Endodermal cell (in vitro differentiated cells): Measurements from ENCODE around the gene SVIL. TPM values are rescaled to one million over a fixed set of nuclear protein-coding genes. Genes with fewer than 3 reads are reported as not detected.

Experiments
- DNase-seq: peaks from one replicate; pipeline ENCODE4 v3.0.0-alpha.2; 2017
- H3K27ac ChIP-seq: 2 replicates; pipeline ENCODE4 v1.5.1; 2013; ENCODE audit warnings: mild to moderate bottlenecking, low read depth, low read length, moderate library complexity
- H3K27me3 ChIP-seq: 2 replicates; pipeline ENCODE4 v1.6.1; 2013; ENCODE audit warnings: mild to moderate bottlenecking, low read length, moderate library complexity; ENCODE audit not compliant: insufficient read depth, control insufficient read depth, poor library complexity, severe bottlenecking
- H3K36me3 ChIP-seq: 2 replicates; pipeline ENCODE4 v1.7.0; 2013; ENCODE audit warnings: mild to moderate bottlenecking, low read length, moderate library complexity; ENCODE audit not compliant: control insufficient read depth, insufficient read depth
- H3K4me1 ChIP-seq: one replicate; pipeline ENCODE4 v1.7.0; 2013; ENCODE audit warnings: low read length; ENCODE audit not compliant: control insufficient read depth, insufficient read depth
- H3K4me3 ChIP-seq: 2 replicates; pipeline ENCODE4 v1.5.1; 2013; ENCODE audit warnings: mild to moderate bottlenecking, low read length, moderate library complexity
- H3K9ac ChIP-seq: 2 replicates; pipeline ENCODE4 v1.6.1; 2013; ENCODE audit warnings: mild to moderate bottlenecking, low read length, moderate library complexity; ENCODE audit not compliant: poor library complexity, severe bottlenecking; ENCODE audit errors: extremely low read depth
- H3K9me3 ChIP-seq: 2 replicates; pipeline ENCODE4 v1.6.1; 2013; ENCODE audit warnings: mild to moderate bottlenecking, low read length, moderate library complexity; ENCODE audit not compliant: control insufficient read depth
- H3K27ac Mint-ChIP-seq: 2 replicates; pipeline ENCODE4 v1.8.0; 2020; ENCODE audit warnings: mixed read lengths
- H3K27me3 Mint-ChIP-seq: 2 replicates; pipeline ENCODE4 v1.8.0; 2021; ENCODE audit warnings: mild to moderate bottlenecking, mixed read lengths; ENCODE audit not compliant: insufficient read depth
- H3K36me3 Mint-ChIP-seq: 2 replicates; pipeline ENCODE4 v1.8.0; 2020; ENCODE audit warnings: low read depth, mixed read lengths
- H3K4me1 Mint-ChIP-seq: 2 replicates; pipeline ENCODE4 v1.8.0; 2020; ENCODE audit warnings: mixed read lengths
- H3K4me3 Mint-ChIP-seq: 2 replicates; pipeline ENCODE4 v1.8.0; 2020; ENCODE audit warnings: mild to moderate bottlenecking, moderate library complexity, mixed read lengths
- H3K9me3 Mint-ChIP-seq: 2 replicates; pipeline ENCODE4 v1.8.0; 2020; ENCODE audit warnings: mild to moderate bottlenecking, mixed read lengths
- WGBS, 2 experiments: methylation state at CpG; one replicate each; pipeline versions ENCODE4 v1.1.5 to v1.1.7; 2013; ENCODE audit warnings: missing lambda C conversion rate in 2 of 2, mixed read lengths in 1 of 2; ENCODE audit not compliant: insufficient coverage in 1 of 2, insufficient read length in 1 of 2; 5-methylcytosine and 5-hydroxymethylcytosine counted together
- total RNA-seq, 2 donors: library from RNA; stranded (reverse); fragmentation: NEBNext Ultra II Directional in 1 of 2; extraction: Animal tissue kit (Norgen Biotek cat#: 25700) in 1 of 2; gene quantifications; 2 replicates in 1 of 2; 3 replicates in 1 of 2; pipeline ENCODE4 v1.2.1, GENCODE V29; 2021
- TF ChIP-seq, protein P1 (sequence below): fragments of 200-600 bp; sonication (generic); conservative IDR thresholded peaks from 2 replicates; pipeline ENCODE4 v1.5.0; 2021; ENCODE audit warnings: antibody characterized with exemption, mild to moderate bottlenecking

The SVIL gene
- total RNA-seq, 2 donors from 2014 or later, result 25.2 to 32.9 TPM

DNA sequence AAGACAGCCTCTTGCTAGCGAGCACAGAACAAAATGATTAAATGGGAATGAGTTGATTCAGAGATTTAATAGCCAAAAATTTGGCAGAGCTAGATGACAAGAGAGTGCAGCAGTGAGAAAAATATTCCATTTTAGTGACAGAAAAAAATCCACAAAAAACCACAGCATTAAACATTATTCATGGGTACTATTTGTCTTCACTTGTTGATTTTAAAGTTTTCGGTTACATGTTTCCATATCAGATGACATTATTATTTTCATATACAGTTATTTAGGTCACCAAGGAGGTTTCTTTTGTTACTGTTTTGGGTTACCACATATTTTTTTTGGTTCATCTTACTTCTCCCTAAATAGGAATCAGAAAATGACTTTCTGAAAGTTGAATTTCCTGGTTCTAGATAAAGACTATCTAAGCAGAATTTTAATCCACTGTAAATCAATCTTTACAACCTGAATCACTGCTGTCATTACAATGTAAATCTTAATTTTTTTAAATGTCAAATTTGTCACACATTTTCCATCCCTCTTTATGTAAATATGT lies 87.9 kb downstream of the SVIL start:
- Histone ChIP-seq H3K9ac (no peak overlapping the region), H3K9me3 (no peaks in the 10 kb centered on the region), H3K36me3 (peaks cover 23% of the 10 kb centered on the region), H3K4me3 (no peak overlapping the region), H3K4me1 (no peaks in the 10 kb centered on the region), H3K27ac (no peak overlapping the region), H3K27me3 (no peaks in the 10 kb centered on the region)
- Mint-ChIP-seq H3K4me1 (peaks cover 6% of the 10 kb centered on the region), H3K9me3 (no peaks in the 10 kb centered on the region), H3K36me3 (peaks cover 21% of the 10 kb centered on the region), H3K27ac (no peak overlapping the region), H3K27me3 (no peaks in the 10 kb centered on the region), H3K4me3 (no peak overlapping the region)
- 98 to 100% methylated on average over 1 of the region's 2 CpGs for WGBS, 2 experiments
- no peak for DNase-seq
- TF ChIP-seq, protein P1, sequence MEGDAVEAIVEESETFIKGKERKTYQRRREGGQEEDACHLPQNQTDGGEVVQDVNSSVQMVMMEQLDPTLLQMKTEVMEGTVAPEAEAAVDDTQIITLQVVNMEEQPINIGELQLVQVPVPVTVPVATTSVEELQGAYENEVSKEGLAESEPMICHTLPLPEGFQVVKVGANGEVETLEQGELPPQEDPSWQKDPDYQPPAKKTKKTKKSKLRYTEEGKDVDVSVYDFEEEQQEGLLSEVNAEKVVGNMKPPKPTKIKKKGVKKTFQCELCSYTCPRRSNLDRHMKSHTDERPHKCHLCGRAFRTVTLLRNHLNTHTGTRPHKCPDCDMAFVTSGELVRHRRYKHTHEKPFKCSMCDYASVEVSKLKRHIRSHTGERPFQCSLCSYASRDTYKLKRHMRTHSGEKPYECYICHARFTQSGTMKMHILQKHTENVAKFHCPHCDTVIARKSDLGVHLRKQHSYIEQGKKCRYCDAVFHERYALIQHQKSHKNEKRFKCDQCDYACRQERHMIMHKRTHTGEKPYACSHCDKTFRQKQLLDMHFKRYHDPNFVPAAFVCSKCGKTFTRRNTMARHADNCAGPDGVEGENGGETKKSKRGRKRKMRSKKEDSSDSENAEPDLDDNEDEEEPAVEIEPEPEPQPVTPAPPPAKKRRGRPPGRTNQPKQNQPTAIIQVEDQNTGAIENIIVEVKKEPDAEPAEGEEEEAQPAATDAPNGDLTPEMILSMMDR, result no peak

GRCh38 chr10:29545122-29545521 lies 89.6 kb downstream of the SVIL start:
- peaks cover 13% of the 10 kb centered on the region for H3K4me1 Mint-ChIP-seq
- no peak overlapping the region for H3K4me3 ChIP-seq
- H3K36me3 ChIP-seq, result peaks cover 7% of the 10 kb centered on the region
- no peaks in the 10 kb centered on the region for H3K27me3 Mint-ChIP-seq
- peaks cover 6% of the 10 kb centered on the region for H3K36me3 Mint-ChIP-seq
- no peak for DNase-seq
- no peaks in the 10 kb centered on the region for H3K4me1 ChIP-seq
- H3K27ac Mint-ChIP-seq, result no peak overlapping the region
- no peaks in the 10 kb centered on the region for H3K27me3 ChIP-seq
- no peaks in the 10 kb centered on the region for H3K9me3 ChIP-seq
- no peak overlapping the region for H3K27ac ChIP-seq
- no peak overlapping the region for H3K4me3 Mint-ChIP-seq
- TF ChIP-seq, protein P1, result no peak
- no peak overlapping the region for H3K9ac ChIP-seq
- no peaks in the 10 kb centered on the region for H3K9me3 Mint-ChIP-seq
- WGBS, 2 experiments, result 87 to 90% methylated on average over 1 to 5 of the region's 5 CpGs

DNA sequence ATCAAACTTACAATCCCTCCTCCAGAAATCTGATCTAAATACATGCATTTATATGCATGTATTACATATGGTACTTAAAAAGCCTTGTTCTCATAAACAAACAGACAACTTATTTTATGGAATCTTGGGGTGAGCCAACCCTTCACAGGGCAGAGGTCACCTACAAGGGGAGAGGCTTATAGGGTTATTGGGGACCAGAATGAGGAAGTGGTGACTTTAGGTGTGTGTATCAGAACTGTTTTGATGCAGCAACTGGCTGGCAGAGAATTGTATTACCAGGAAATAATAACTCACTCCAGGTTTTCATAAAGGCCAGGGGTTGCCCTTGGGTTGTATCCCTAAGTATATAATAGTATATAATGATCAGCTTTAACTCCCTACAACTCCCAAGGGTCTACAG lies 91.1 kb downstream of the SVIL start:
- no peak overlapping the region for H3K27ac Mint-ChIP-seq
- TF ChIP-seq, protein P1, result no peak

More for the DNA sequence above, 91.1 kb downstream of the SVIL start:
- Histone ChIP-seq H3K4me1 (no peaks in the 10 kb centered on the region), H3K9me3 (no peaks in the 10 kb centered on the region), H3K9ac (no peak overlapping the region), H3K4me3 (no peak overlapping the region), H3K27ac (no peak overlapping the region), H3K27me3 (no peaks in the 10 kb centered on the region), H3K36me3 (peaks cover 4% of the 10 kb centered on the region)
- H3K9me3 Mint-ChIP-seq, result no peaks in the 10 kb centered on the region
- H3K4me1 Mint-ChIP-seq, result peaks cover 13% of the 10 kb centered on the region
- no peak for DNase-seq
- no peak overlapping the region for H3K4me3 Mint-ChIP-seq
- no peaks in the 10 kb centered on the region for H3K27me3 Mint-ChIP-seq
- H3K36me3 Mint-ChIP-seq, result peaks cover 2% of the 10 kb centered on the region
